ENCODE results near the gene ACTR8.

ACTR8 gene

GRCh38 chr3:53830944-53831343 is 51.0 kb downstream of the ACTR8 start:
- no peaks in the 10 kb centered on the region for H4K20me1 ChIP-seq (ENCODE audit: insufficient read depth, low read length, poor library complexity, severe bottlenecking)
- no peaks in the 10 kb centered on the region for H3K36me3 ChIP-seq (ENCODE audit: insufficient read depth, low read length)
- TF ChIP-seq EZH2phosphoT487 (IDR thresholded peaks at IDR 0.05; ENCODE audit: borderline replicate concordance) (no peak), CTCF (conservative IDR thresholded peaks at IDR 0.05; ENCODE audit: low read length) (no peak)
- H3K9ac ChIP-seq (ENCODE audit: low read depth, low read length, poor library complexity, severe bottlenecking), result no peak overlapping the region
- H3K4me3 ChIP-seq (ENCODE audit: low read length, poor library complexity, severe bottlenecking), result no peak overlapping the region
- H2AFZ ChIP-seq (ENCODE audit: low read length), result no peak overlapping the region
- no peaks in the 10 kb centered on the region for H3K9me2 ChIP-seq (replicated peaks; ENCODE audit: low read depth, low read length)
- no peaks in the 10 kb centered on the region for H3K27me3 ChIP-seq (ENCODE audit: insufficient read depth, low read length, poor library complexity, severe bottlenecking)
- H3F3A ChIP-seq (ENCODE audit: low read depth), result no peaks in the 10 kb centered on the region
- H3K79me2 ChIP-seq (ENCODE audit: insufficient read depth, low read length), result no peaks in the 10 kb centered on the region
- H3K4me1 ChIP-seq (ENCODE audit: insufficient read depth, low read length, poor library complexity, severe bottlenecking), result no peaks in the 10 kb centered on the region
- no peaks in the 10 kb centered on the region for H3K9me3 ChIP-seq (ENCODE audit: insufficient read depth, low read depth, low read length)
- no peak overlapping the region for H3K4me2 ChIP-seq (ENCODE audit: low read depth, low read length, poor library complexity, severe bottlenecking)

GRCh38 chr3:53829605-53830004 is 52.3 kb downstream of the ACTR8 start:
- Histone ChIP-seq H3K4me3 (ENCODE audit: low read length, poor library complexity, severe bottlenecking) (no peak overlapping the region), H3K79me2 (ENCODE audit: insufficient read depth, low read length) (no peaks in the 10 kb centered on the region), H3K9me2 (replicated peaks; ENCODE audit: low read depth, low read length) (no peaks in the 10 kb centered on the region), H3K27me3 (ENCODE audit: insufficient read depth, low read length, poor library complexity, severe bottlenecking) (no peaks in the 10 kb centered on the region), H3K9ac (ENCODE audit: low read depth, low read length, poor library complexity, severe bottlenecking) (no peak overlapping the region), H3K9me3 (ENCODE audit: insufficient read depth, low read depth, low read length) (no peaks in the 10 kb centered on the region), H3K4me2 (ENCODE audit: low read depth, low read length, poor library complexity, severe bottlenecking) (no peak overlapping the region), H3K4me1 (ENCODE audit: insufficient read depth, low read length, poor library complexity, severe bottlenecking) (no peaks in the 10 kb centered on the region), H3F3A (ENCODE audit: low read depth) (no peaks in the 10 kb centered on the region), H4K20me1 (ENCODE audit: insufficient read depth, low read length, poor library complexity, severe bottlenecking) (no peaks in the 10 kb centered on the region), H3K36me3 (ENCODE audit: insufficient read depth, low read length) (no peaks in the 10 kb centered on the region), H2AFZ (ENCODE audit: low read length) (no peak overlapping the region)
- no peak for TF ChIP-seq CTCF (conservative IDR thresholded peaks at IDR 0.05; ENCODE audit: low read length)
- TF ChIP-seq EZH2phosphoT487 (IDR thresholded peaks at IDR 0.05; ENCODE audit: borderline replicate concordance), result no peak

GRCh38 chr3:53828581-53828980 is 53.4 kb downstream of the ACTR8 start:
- Histone ChIP-seq H3K9me2 (replicated peaks; ENCODE audit: low read depth, low read length) (no peaks in the 10 kb centered on the region), H3K79me2 (ENCODE audit: insufficient read depth, low read length) (no peaks in the 10 kb centered on the region), H3K27me3 (ENCODE audit: insufficient read depth, low read length, poor library complexity, severe bottlenecking) (no peaks in the 10 kb centered on the region), H3K9me3 (ENCODE audit: insufficient read depth, low read depth, low read length) (no peaks in the 10 kb centered on the region), H3F3A (ENCODE audit: low read depth) (no peaks in the 10 kb centered on the region), H3K9ac (ENCODE audit: low read depth, low read length, poor library complexity, severe bottlenecking) (no peak overlapping the region), H3K4me2 (ENCODE audit: low read depth, low read length, poor library complexity, severe bottlenecking) (no peak overlapping the region), H4K20me1 (ENCODE audit: insufficient read depth, low read length, poor library complexity, severe bottlenecking) (no peaks in the 10 kb centered on the region), H3K4me3 (ENCODE audit: low read length, poor library complexity, severe bottlenecking) (no peak overlapping the region), H2AFZ (ENCODE audit: low read length) (no peak overlapping the region), H3K4me1 (ENCODE audit: insufficient read depth, low read length, poor library complexity, severe bottlenecking) (no peaks in the 10 kb centered on the region), H3K36me3 (ENCODE audit: insufficient read depth, low read length) (no peaks in the 10 kb centered on the region)
- TF ChIP-seq EZH2phosphoT487 (IDR thresholded peaks at IDR 0.05; ENCODE audit: borderline replicate concordance) (no peak), CTCF (conservative IDR thresholded peaks at IDR 0.05; ENCODE audit: low read length) (no peak)
